ENCODE measurements around the gene TRIM47. TPM values are rescaled to one million over a fixed set of nuclear protein-coding genes. Genes with fewer than 3 reads are reported as not detected.

TRIM47 gene
- total and polyA plus RNA-seq, 2 of the 13 experiments (the other 11 are each of a cell fraction or from before 2014, with no cell fraction given), result 33.5 to 82.0 TPM

DNA sequence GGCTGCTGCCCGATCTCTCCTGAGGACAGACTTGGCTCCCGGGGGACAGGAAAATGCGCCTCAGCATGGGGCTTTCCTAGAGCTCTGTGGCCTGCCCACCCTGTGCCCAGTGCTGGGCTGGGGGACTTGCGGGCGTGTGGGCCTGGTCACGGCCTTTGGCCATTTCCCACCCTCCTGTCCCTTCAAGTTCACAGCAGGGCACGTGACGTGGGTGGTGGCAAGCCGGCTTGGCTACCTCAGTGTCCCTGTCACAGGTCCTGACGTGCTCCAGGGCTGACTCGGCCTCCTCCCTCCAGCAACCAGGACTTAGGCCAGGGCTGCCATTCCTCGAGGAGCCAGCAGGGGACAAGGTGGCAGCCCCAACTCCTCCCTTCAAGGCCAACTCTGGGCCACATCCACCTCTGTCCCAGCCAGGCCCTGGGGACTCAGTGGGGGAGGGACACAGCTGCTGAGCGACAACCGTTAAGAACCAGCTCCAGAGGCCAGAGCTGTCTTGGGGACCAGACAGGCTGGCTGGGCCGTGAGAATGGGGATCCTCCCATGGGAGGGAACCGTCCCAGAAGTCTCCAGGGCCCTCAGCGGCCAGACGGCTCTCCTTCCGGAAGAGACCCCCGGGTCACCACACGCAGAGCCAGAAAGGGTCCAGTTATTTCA is 33.2 kb downstream of the TRIM47 start (continued):
- TF ChIP-seq, protein P1, sequence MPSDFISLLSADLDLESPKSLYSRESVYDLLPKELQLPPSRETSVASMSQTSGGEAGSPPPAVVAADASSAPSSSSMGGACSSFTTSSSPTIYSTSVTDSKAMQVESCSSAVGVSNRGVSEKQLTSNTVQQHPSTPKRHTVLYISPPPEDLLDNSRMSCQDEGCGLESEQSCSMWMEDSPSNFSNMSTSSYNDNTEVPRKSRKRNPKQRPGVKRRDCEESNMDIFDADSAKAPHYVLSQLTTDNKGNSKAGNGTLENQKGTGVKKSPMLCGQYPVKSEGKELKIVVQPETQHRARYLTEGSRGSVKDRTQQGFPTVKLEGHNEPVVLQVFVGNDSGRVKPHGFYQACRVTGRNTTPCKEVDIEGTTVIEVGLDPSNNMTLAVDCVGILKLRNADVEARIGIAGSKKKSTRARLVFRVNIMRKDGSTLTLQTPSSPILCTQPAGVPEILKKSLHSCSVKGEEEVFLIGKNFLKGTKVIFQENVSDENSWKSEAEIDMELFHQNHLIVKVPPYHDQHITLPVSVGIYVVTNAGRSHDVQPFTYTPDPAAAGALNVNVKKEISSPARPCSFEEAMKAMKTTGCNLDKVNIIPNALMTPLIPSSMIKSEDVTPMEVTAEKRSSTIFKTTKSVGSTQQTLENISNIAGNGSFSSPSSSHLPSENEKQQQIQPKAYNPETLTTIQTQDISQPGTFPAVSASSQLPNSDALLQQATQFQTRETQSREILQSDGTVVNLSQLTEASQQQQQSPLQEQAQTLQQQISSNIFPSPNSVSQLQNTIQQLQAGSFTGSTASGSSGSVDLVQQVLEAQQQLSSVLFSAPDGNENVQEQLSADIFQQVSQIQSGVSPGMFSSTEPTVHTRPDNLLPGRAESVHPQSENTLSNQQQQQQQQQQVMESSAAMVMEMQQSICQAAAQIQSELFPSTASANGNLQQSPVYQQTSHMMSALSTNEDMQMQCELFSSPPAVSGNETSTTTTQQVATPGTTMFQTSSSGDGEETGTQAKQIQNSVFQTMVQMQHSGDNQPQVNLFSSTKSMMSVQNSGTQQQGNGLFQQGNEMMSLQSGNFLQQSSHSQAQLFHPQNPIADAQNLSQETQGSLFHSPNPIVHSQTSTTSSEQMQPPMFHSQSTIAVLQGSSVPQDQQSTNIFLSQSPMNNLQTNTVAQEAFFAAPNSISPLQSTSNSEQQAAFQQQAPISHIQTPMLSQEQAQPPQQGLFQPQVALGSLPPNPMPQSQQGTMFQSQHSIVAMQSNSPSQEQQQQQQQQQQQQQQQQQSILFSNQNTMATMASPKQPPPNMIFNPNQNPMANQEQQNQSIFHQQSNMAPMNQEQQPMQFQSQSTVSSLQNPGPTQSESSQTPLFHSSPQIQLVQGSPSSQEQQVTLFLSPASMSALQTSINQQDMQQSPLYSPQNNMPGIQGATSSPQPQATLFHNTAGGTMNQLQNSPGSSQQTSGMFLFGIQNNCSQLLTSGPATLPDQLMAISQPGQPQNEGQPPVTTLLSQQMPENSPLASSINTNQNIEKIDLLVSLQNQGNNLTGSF (CRISPR knock-in tag; IDR thresholded peaks at IDR 0.05), result 0 out of 2 replicates have a peak, but pooled peaks have one; percentile 2
- TF ChIP-seq AGO1 (IDR thresholded peaks at IDR 0.05; ENCODE audit: low read depth, low read length, poor library complexity, severe bottlenecking), result peak; percentile 67
- TF ChIP-seq MIER2 (CRISPR knock-in tag; IDR thresholded peaks at IDR 0.05), result 0 out of 2 replicates have a peak, but pooled peaks have one; percentile 44
- peak; percentile 45; the same call in 1 of the 2 replicates for TF ChIP-seq TAF1 (CRISPR knock-in tag; IDR thresholded peaks at IDR 0.05)
- no peak for TF ChIP-seq RARG (CRISPR knock-in tag; IDR thresholded peaks at IDR 0.05; ENCODE audit: low read depth)
- no peak; the same call in 1 of the 2 replicates for TF ChIP-seq ZNF552 (CRISPR knock-in tag; IDR thresholded peaks at IDR 0.05; ENCODE audit: borderline replicate concordance)
- TF ChIP-seq, protein P2, sequence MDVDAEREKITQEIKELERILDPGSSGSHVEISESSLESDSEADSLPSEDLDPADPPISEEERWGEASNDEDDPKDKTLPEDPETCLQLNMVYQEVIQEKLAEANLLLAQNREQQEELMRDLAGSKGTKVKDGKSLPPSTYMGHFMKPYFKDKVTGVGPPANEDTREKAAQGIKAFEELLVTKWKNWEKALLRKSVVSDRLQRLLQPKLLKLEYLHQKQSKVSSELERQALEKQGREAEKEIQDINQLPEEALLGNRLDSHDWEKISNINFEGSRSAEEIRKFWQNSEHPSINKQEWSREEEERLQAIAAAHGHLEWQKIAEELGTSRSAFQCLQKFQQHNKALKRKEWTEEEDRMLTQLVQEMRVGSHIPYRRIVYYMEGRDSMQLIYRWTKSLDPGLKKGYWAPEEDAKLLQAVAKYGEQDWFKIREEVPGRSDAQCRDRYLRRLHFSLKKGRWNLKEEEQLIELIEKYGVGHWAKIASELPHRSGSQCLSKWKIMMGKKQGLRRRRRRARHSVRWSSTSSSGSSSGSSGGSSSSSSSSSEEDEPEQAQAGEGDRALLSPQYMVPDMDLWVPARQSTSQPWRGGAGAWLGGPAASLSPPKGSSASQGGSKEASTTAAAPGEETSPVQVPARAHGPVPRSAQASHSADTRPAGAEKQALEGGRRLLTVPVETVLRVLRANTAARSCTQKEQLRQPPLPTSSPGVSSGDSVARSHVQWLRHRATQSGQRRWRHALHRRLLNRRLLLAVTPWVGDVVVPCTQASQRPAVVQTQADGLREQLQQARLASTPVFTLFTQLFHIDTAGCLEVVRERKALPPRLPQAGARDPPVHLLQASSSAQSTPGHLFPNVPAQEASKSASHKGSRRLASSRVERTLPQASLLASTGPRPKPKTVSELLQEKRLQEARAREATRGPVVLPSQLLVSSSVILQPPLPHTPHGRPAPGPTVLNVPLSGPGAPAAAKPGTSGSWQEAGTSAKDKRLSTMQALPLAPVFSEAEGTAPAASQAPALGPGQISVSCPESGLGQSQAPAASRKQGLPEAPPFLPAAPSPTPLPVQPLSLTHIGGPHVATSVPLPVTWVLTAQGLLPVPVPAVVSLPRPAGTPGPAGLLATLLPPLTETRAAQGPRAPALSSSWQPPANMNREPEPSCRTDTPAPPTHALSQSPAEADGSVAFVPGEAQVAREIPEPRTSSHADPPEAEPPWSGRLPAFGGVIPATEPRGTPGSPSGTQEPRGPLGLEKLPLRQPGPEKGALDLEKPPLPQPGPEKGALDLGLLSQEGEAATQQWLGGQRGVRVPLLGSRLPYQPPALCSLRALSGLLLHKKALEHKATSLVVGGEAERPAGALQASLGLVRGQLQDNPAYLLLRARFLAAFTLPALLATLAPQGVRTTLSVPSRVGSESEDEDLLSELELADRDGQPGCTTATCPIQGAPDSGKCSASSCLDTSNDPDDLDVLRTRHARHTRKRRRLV (CRISPR knock-in tag; IDR thresholded peaks at IDR 0.05), result no peak
- TF ChIP-seq CREM (IDR thresholded peaks at IDR 0.05), result no peak; the same call in 1 of the 2 replicates
- no peak for TF ChIP-seq CREM (CRISPR knock-in tag; IDR thresholded peaks at IDR 0.05)
- peak; percentile 83 for TF ChIP-seq BORCS8-MEF2B (CRISPR knock-in tag; IDR thresholded peaks at IDR 0.05)
- TF ChIP-seq, protein P3, sequence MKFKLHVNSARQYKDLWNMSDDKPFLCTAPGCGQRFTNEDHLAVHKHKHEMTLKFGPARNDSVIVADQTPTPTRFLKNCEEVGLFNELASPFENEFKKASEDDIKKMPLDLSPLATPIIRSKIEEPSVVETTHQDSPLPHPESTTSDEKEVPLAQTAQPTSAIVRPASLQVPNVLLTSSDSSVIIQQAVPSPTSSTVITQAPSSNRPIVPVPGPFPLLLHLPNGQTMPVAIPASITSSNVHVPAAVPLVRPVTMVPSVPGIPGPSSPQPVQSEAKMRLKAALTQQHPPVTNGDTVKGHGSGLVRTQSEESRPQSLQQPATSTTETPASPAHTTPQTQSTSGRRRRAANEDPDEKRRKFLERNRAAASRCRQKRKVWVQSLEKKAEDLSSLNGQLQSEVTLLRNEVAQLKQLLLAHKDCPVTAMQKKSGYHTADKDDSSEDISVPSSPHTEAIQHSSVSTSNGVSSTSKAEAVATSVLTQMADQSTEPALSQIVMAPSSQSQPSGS (CRISPR knock-in tag; IDR thresholded peaks at IDR 0.05), result no peak; the same call in 1 of the 2 replicates
- TF ChIP-seq TCF12 (IDR thresholded peaks at IDR 0.05), result no peak
- TF ChIP-seq TCF12 (CRISPR knock-in tag; IDR thresholded peaks at IDR 0.05), result no peak
- no peak for TF ChIP-seq CENPT (CRISPR knock-in tag; IDR thresholded peaks at IDR 0.05; ENCODE audit: low read depth)
- peak; percentile 86 for TF ChIP-seq ZNF264 (CRISPR knock-in tag; IDR thresholded peaks at IDR 0.05)

Measured in HepG2 (cell line).